T-helper 2 cell (primary cell): ENCODE data around the gene GDI1.
"Not testable (repeated sequence)": the region's sequence is repeated elsewhere in the genome, so short reads cannot be mapped to it uniquely, and the experiment has no call there.

Experiments
- DNase-seq, 5 experiments: peaks; one replicate each; pipeline versions ENCODE4 v3.0.0 to v3.0.0-alpha.2; 2012 to 2022
- total RNA-seq, 2 donors: gene quantifications; one replicate each; lab custom pipeline; 2026; lab: John Stamatoyannopoulos, UW

The GDI1 gene
- total RNA-seq = 106 to 125 reads per million in 2 donors

- peak; percentile 32 to 77 (median 49) for DNase-seq
Observed at GRCh38 chrX:154436983-154437752, at the start of gene GDI1. TSS of gene GDI1 (plus strand) at chrX:154437154. CDS start at chrX:154437255, 101 bp downstream.

- DNase-seq = not testable (repeated sequence)
Observed at GRCh38 chrX:154388094-154388493, 48.9 kb upstream of the GDI1 start.

- DNase-seq = not testable (repeated sequence)
Observed at GRCh38 chrX:154388649-154389048, 48.3 kb upstream of the GDI1 start.

GRCh38 chrX:154389812-154390747 lies 46.9 kb upstream of the GDI1 start:
- DNase-seq = peak in 1 of 5 experiments; percentile 62

- DNase-seq = not testable (repeated sequence)
Observed at GRCh38 chrX:154396363-154396762, 40.6 kb upstream of the GDI1 start.

GRCh38 chrX:154396973-154397887 lies 39.7 kb upstream of the GDI1 start:
- peak in 4 of 5 experiments; percentile 31 to 74 (median 50) for DNase-seq

GRCh38 chrX:154397888-154398667 lies 38.9 kb upstream of the GDI1 start, which contains the start of gene RPL10:
TSS of gene RPL10 (plus strand) at chrX:154398377. CDS start at chrX:154398520, 143 bp downstream.
- DNase-seq = peak; percentile 63 to 97 (median 82)

GRCh38 chrX:154398668-154399526 lies 38.1 kb upstream of the GDI1 start:
- peak; percentile 46 to 91 (median 68) for DNase-seq

GRCh38 chrX:154399527-154400368 lies 37.2 kb upstream of the GDI1 start:
- DNase-seq = peak in 4 of 5 experiments; percentile 7 to 53 (median 24)

GRCh38 chrX:154400369-154400817 lies 36.6 kb upstream of the GDI1 start:
- not testable (repeated sequence) for DNase-seq

- peak in 2 of 5 experiments; percentile 10 to 18 for DNase-seq
Observed at GRCh38 chrX:154401045-154401799, 35.7 kb upstream of the GDI1 start.

- DNase-seq = no peak
Observed at GRCh38 chrX:154401918-154402621, 34.9 kb upstream of the GDI1 start.

- no peak for DNase-seq
Observed at GRCh38 chrX:154402622-154403127, 34.3 kb upstream of the GDI1 start.

- no peak for DNase-seq
Observed at GRCh38 chrX:154403192-154403591, 33.8 kb upstream of the GDI1 start.

- DNase-seq = no peak
Observed at GRCh38 chrX:154403858-154404257, 33.1 kb upstream of the GDI1 start.

- DNase-seq = no peak
Observed at GRCh38 chrX:154404625-154405192, 32.2 kb upstream of the GDI1 start.

GRCh38 chrX:154408659-154409221 lies 28.2 kb upstream of the GDI1 start:
- no peak for DNase-seq
